PC-9 (cell line): ENCODE data around the gene MFRP. TPM values are rescaled to one million over a fixed set of nuclear protein-coding genes. Genes with fewer than 3 reads are reported as not detected.
A peak's percentile ranks its signal among the peaks of the same experiment; 100 is the strongest.

Experiments
- BruUV-seq: library from RNA; stranded (reverse); fragments of 400-500 nt; replicated peaks from 2 replicates; lab custom pipeline; 2021; lab: Mats Ljungman, UMichigan
- CTCF ChIA-PET: fragments of 300-600 bp; sonication (Branson Sonifier 250); formaldehyde crosslinking; loops from one replicate; lab custom pipeline; 2022; ENCODE audit warnings: antibody characterized with exemption; lab: Charles Lee
- POLR2A ChIA-PET: fragments of 300-600 bp; sonication (Branson Sonifier 250); formaldehyde crosslinking; loops from one replicate; lab custom pipeline; 2022; ENCODE audit warnings: antibody characterized with exemption; ENCODE audit not compliant: unreplicated experiment; lab: Charles Lee
- DNase-seq, 2 experiments: peaks; one replicate each; pipeline versions ENCODE4 v3.0.0 to v3.0.0-alpha.2; 2015 to 2022; ENCODE audit warnings: mixed read lengths in 1 of 2
- H2AFZ ChIP-seq: fragments of 200-600 bp; sonication (generic); 2 replicates; pipeline ENCODE4 v1.8.1; 2017; ENCODE audit warnings: antibody characterized with exemption
- H3F3A ChIP-seq: fragments of 200-600 bp; sonication (generic); 2 replicates; pipeline ENCODE4 v1.8.1; 2017; ENCODE audit warnings: antibody characterized with exemption, mild to moderate bottlenecking, low read depth; ENCODE audit not compliant: insufficient read depth
- H3K27ac ChIP-seq: fragments of 200-600 bp; sonication (generic); 2 replicates; pipeline ENCODE4 v1.6.1; 2016; ENCODE audit warnings: mixed run types
- H3K27me3 ChIP-seq: fragments of 200-600 bp; sonication (generic); 2 replicates; pipeline ENCODE4 v1.6.1; 2016; ENCODE audit warnings: low read depth, mixed run types; ENCODE audit not compliant: insufficient read depth
- H3K36me3 ChIP-seq: fragments of 200-600 bp; sonication (generic); 2 replicates; pipeline ENCODE4 v1.6.1; 2016; ENCODE audit warnings: low read depth, mixed run types
- H3K4me1 ChIP-seq: fragments of 200-600 bp; sonication (generic); replicated peaks from 2 replicates; pipeline ENCODE4 v1.6.1; 2016; ENCODE audit warnings: mixed run types; ENCODE audit not compliant: insufficient read depth
- H3K4me2 ChIP-seq: fragments of 200-600 bp; sonication (generic); 2 replicates; pipeline ENCODE4 v1.6.1; 2017; ENCODE audit warnings: mixed run types
- H3K4me3 ChIP-seq: fragments of 200-600 bp; sonication (generic); 2 replicates; pipeline ENCODE4 v1.6.1; 2016; ENCODE audit warnings: mixed run types
- H3K79me2 ChIP-seq: fragments of 200-600 bp; sonication (generic); 2 replicates; pipeline ENCODE4 v1.6.1; 2017; ENCODE audit warnings: low read depth, mixed run types
- H3K9me2 ChIP-seq: fragments of 200-600 bp; sonication (generic); 2 replicates; pipeline ENCODE4 v1.8.1; 2017; ENCODE audit warnings: mild to moderate bottlenecking; ENCODE audit not compliant: insufficient read depth
- H3K9me3 ChIP-seq: fragments of 200-600 bp; sonication (generic); 2 replicates; pipeline ENCODE4 v1.8.1; 2016; ENCODE audit warnings: low read depth; ENCODE audit not compliant: insufficient read depth
- H4K20me1 ChIP-seq: fragments of 200-600 bp; sonication (generic); 2 replicates; pipeline ENCODE4 v1.8.1; 2017; ENCODE audit not compliant: insufficient read depth
- EZH2 ChIP-seq: fragments of 200-600 bp; sonication (generic); IDR thresholded peaks from 2 replicates; pipeline ENCODE4 v1.8.0; 2017; ENCODE audit warnings: antibody characterized with exemption, low read depth
- intact Hi-C: fragments of 100-400 bp; cut with micrococcal nuclease; formaldehyde crosslinking; loops from one replicate; pipeline ENCODE4 v1.10.0; 2022; ENCODE audit not compliant: unreplicated experiment
- total RNA-seq: library from RNA; stranded (reverse); gene quantifications from 2 replicates; pipeline ENCODE4 v1.2.3, GENCODE V29; 2021
- TF ChIP-seq, protein P1 (sequence below): fragments of 200-600 bp; sonication (generic); conservative IDR thresholded peaks from 2 replicates; pipeline ENCODE4 v1.6.1; 2017; ENCODE audit warnings: mixed run types, antibody characterized with exemption, mild to moderate bottlenecking, moderate library complexity

MFRP gene
- total RNA-seq, 1 experiment from 2014 or later = not detected

DNA sequence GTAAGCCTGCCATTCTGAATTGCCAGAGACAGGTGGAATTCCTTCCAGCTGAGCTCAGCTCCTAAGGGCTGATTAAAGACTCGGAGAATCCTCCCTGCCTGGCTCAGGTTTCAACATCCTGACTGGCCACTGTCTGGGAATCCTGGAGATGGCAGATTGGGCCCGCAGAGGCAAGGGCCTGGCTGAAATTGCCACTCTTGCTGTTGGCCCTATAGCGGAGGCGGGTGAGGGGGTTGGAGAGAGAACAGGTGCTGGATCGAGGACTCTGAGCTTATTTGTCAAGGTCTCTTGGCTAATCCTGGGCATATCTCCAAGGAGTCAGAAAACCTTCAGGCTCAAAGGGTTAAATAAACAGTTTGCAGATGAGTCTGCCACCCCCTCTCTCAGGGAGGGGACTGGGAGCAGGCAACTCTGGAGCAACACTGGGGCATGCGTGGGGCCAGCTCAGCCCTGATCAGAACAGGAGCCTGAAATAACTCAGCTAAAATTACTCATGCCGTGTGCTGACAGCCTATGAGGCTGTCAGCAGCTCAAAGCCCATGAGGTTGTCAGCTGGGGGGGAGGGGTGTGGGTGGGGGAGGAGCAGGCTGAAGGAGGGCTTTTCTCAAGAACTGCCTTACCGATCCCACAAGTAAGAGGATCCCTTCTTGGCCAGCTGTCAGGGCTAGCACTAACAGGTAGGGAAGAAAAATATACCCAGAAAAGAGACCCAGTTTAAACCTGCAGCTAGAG lies 14.7 kb upstream of the MFRP start:
- Histone ChIP-seq H3K9me3 (no peaks in the 10 kb centered on the region), H3K4me1 (peaks cover 37% of the 10 kb centered on the region), H3K9me2 (no peaks in the 10 kb centered on the region), H3F3A (peaks cover 27% of the 10 kb centered on the region), H3K27me3 (no peaks in the 10 kb centered on the region), H3K4me2 (peak overlapping the region; percentile 52), H3K79me2 (no peaks in the 10 kb centered on the region), H3K36me3 (no peaks in the 10 kb centered on the region), H3K4me3 (peak overlapping the region; percentile 1; the same call in 1 of the 2 replicates), H4K20me1 (no peaks in the 10 kb centered on the region), H3K27ac (peak overlapping the region; percentile 90), H2AFZ (0 out of 2 replicates have a peak overlapping the region, but pooled peaks have one; percentile 18)
- intact Hi-C loops = loop anchor here (10.0 kb wide), 1 partner anchor 764 kb away; no protein-coding TSS in a partner anchor
- no TSS peak for BruUV-seq
- ChIA-PET CTCF (interaction anchor here (0.6 to 1.4 kb wide), 6 partner anchors 9 to 656 kb away, joined by 3 to 6 read pairs (median 3); no protein-coding TSS in a partner anchor), POLR2A (interaction anchor here (0.5 kb wide), 1 partner anchor 24 kb away, joined by 4 read pairs; no protein-coding TSS in a partner anchor)
- DNase-seq = peak; percentile 80 to 93
- TF ChIP-seq, protein P1, sequence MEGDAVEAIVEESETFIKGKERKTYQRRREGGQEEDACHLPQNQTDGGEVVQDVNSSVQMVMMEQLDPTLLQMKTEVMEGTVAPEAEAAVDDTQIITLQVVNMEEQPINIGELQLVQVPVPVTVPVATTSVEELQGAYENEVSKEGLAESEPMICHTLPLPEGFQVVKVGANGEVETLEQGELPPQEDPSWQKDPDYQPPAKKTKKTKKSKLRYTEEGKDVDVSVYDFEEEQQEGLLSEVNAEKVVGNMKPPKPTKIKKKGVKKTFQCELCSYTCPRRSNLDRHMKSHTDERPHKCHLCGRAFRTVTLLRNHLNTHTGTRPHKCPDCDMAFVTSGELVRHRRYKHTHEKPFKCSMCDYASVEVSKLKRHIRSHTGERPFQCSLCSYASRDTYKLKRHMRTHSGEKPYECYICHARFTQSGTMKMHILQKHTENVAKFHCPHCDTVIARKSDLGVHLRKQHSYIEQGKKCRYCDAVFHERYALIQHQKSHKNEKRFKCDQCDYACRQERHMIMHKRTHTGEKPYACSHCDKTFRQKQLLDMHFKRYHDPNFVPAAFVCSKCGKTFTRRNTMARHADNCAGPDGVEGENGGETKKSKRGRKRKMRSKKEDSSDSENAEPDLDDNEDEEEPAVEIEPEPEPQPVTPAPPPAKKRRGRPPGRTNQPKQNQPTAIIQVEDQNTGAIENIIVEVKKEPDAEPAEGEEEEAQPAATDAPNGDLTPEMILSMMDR = no peak
- TF ChIP-seq EZH2 = no peak

- Histone ChIP-seq H3K4me3 (no peak overlapping the region), H3K4me2 (no peak overlapping the region), H3K9me2 (no peaks in the 10 kb centered on the region), H3K27me3 (no peaks in the 10 kb centered on the region), H2AFZ (no peak overlapping the region), H4K20me1 (no peaks in the 10 kb centered on the region), H3K27ac (0 out of 2 replicates have a peak overlapping the region, but pooled peaks have one; percentile 90), H3K4me1 (peaks cover 36% of the 10 kb centered on the region), H3K79me2 (no peaks in the 10 kb centered on the region), H3F3A (peaks cover 27% of the 10 kb centered on the region), H3K9me3 (no peaks in the 10 kb centered on the region), H3K36me3 (no peaks in the 10 kb centered on the region)
- DNase-seq = no peak
- no TSS peak for BruUV-seq
- POLR2A ChIA-PET = no interaction called here
- CTCF ChIA-PET = no interaction called here
- no peak for TF ChIP-seq EZH2
- TF ChIP-seq, protein P1 = no peak
- intact Hi-C loops = loop anchor here (10.0 kb wide), 1 partner anchor 765 kb away; no protein-coding TSS in a partner anchor
Observed at GRCh38 chr11:119359365-119360214, 13.1 kb upstream of the MFRP start.

DNA sequence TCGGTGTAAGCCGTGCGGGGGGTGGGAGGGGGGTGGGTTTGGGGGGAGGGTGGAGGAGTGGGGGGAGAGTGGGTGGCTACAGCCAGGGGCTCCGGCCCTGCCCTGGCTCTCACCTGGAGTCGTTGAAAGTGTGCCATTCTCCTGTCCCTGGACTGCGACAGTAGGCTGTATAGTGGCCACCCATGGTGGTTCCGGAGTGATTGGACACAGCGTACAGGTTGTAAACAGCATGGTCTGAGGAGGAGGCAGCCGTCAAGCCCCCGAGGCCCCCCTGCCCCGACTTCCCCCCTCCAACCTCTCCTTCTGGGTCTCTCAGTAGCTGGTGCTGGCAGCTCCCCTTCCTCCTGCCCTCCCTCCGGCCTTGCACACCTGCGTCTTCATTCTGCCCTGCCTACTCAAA lies 10.6 kb upstream of the MFRP start:
- Histone ChIP-seq H3K27me3 (no peaks in the 10 kb centered on the region), H3K27ac (no peak overlapping the region), H3K4me1 (peaks cover 26% of the 10 kb centered on the region), H3K4me2 (peak overlapping the region; percentile 100), H3K4me3 (peak overlapping the region; percentile 71; the same call in 1 of the 2 replicates), H3K36me3 (no peaks in the 10 kb centered on the region), H4K20me1 (no peaks in the 10 kb centered on the region), H3K79me2 (no peaks in the 10 kb centered on the region), H3K9me3 (no peaks in the 10 kb centered on the region), H3F3A (peaks cover 20% of the 10 kb centered on the region), H2AFZ (no peak overlapping the region), H3K9me2 (no peaks in the 10 kb centered on the region)
- no TSS peak for BruUV-seq
- intact Hi-C loops = no loop called here
- POLR2A ChIA-PET = interaction anchor here (0.6 kb wide), 1 partner anchor 81 kb away, joined by 4 read pairs; no protein-coding TSS in a partner anchor
- CTCF ChIA-PET = interaction anchor here (0.6 to 2.4 kb wide), 7 partner anchors 10 to 160 kb away, joined by 3 to 19 read pairs (median 6); no protein-coding TSS in a partner anchor
- no peak for DNase-seq
- TF ChIP-seq, protein P1 = no peak
- TF ChIP-seq EZH2 = no peak
